ENCODE measurements around the gene SDC1. TPM values are rescaled to one million over a fixed set of nuclear protein-coding genes. Genes with fewer than 3 reads are reported as not detected.

Gene SDC1
- total and polyA plus RNA-seq, 2 donors = 6.8 to 18.9 TPM

GRCh38 chr2:20150806-20151571, 73.9 kb downstream of the SDC1 start:
- Histone ChIP-seq H3K4me3 (ENCODE audit: low read length in 2 of 2) (no peak overlapping the region), H3K27me3 (ENCODE audit: control insufficient read depth in 2 of 2, insufficient read depth in 1 of 2, low read length in 1 of 2) (no peaks in the 10 kb centered on the region), H3K4me1 (ENCODE audit: control insufficient read depth in 2 of 2, insufficient read depth in 2 of 2, low read length in 2 of 2) (no peaks in the 10 kb centered on the region), H3K9me3 (ENCODE audit: control insufficient read depth in 2 of 2, insufficient read depth in 1 of 2, low read length in 1 of 2) (no peaks in the 10 kb centered on the region), H3K36me3 (ENCODE audit: control insufficient read depth in 2 of 2, insufficient read depth in 2 of 2, low read length in 1 of 2) (no peaks in the 10 kb centered on the region), H3K27ac (ENCODE audit: low read depth in 1 of 2, low read length in 1 of 2) (no peak overlapping the region)
- 80% methylated on average over 7 of the region's 7 CpGs for WGBS
- DNase-seq (ENCODE audit: low read depth in 6 of 9, low spot score in 9 of 9) = no peak

Other genes starting within 250 kb of the SDC1 start
- 8.4 TPM for gene WDR35, start 235.0 kb downstream of the SDC1 start, total RNA-seq
- 6.9 TPM for gene WDR35, start 235.0 kb downstream of the SDC1 start, polyA plus RNA-seq
- 0.05 TPM for gene MATN3, start 212.5 kb downstream of the SDC1 start, total RNA-seq
- 0.91 TPM for gene MATN3, start 212.5 kb downstream of the SDC1 start, polyA plus RNA-seq
- 47.6 TPM for gene LAPTM4A, start 173.5 kb downstream of the SDC1 start, total RNA-seq
- 168 TPM for gene LAPTM4A, start 173.5 kb downstream of the SDC1 start, polyA plus RNA-seq
- 40.2 TPM for gene PUM2, start 125.7 kb upstream of the SDC1 start, total RNA-seq
- 66.8 TPM for gene PUM2, start 125.7 kb upstream of the SDC1 start, polyA plus RNA-seq
- 59.0 TPM for gene RHOB, start 221.9 kb upstream of the SDC1 start, total RNA-seq
- 281 TPM for gene RHOB, start 221.9 kb upstream of the SDC1 start, polyA plus RNA-seq